A549 treated with CpdA at 1 μM for 4 hours (cell line): ENCODE results near the gene TMEM187. TPM values are rescaled to one million over a fixed set of nuclear protein-coding genes. Genes with fewer than 3 reads are reported as not detected.

ENCODE experiments used
- total RNA-seq: library from RNA; stranded (reverse); fragments of 200-300 nt; extraction: Qiagen RNA extraction; gene quantifications from 5 replicates; pipeline ENCODE4 v1.2.3, GENCODE V29; 2022; ENCODE audit warnings: low read depth

TMEM187 gene, protein sequence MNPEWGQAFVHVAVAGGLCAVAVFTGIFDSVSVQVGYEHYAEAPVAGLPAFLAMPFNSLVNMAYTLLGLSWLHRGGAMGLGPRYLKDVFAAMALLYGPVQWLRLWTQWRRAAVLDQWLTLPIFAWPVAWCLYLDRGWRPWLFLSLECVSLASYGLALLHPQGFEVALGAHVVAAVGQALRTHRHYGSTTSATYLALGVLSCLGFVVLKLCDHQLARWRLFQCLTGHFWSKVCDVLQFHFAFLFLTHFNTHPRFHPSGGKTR
- 3.4 to 8.9 TPM (median 5.1 TPM) in 5 replicates for total RNA-seq

DNA sequence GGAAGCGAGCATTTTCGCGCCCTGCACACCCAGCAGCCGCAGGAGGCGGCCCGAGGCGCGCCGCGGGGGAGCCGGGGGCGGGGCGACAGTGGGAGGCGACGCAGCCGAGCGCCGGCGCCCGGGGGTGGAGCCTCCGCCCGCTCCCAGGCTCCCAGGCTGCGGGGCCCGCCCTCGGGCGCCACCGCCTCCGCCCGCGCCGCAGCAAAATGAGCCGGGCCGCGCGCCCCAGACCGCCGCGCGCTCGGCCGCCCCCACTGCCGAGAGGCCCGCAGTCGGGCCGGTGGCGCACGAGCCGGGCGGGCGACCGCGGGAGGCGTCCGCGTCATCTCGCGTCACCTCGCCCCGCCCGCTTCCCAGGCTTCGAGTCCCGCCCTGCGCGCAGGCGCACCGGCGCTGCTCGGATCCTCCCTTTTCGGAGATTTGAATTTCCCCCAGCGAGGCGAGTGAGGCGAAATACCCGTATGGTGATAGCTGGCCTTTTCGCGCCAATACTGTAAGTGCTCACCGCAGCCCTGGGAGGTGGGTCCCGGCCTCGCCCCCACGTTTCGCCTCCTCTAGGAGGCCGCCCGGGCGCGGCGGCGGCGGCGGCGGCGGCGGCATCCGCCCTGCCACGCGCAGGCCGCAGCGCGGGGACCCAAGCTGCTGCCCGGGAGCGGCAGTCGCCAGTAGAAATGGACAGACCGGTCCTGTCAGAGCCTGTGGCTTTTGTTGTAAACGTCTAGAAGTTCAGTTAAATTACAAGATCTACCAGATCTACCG lies at the start of gene TMEM187:
TSS of gene TMEM187 (plus strand) at position 387 of the 759 bp plus-strand sequence. CDS start 9,309 bp downstream, outside the sequence.

DNA sequence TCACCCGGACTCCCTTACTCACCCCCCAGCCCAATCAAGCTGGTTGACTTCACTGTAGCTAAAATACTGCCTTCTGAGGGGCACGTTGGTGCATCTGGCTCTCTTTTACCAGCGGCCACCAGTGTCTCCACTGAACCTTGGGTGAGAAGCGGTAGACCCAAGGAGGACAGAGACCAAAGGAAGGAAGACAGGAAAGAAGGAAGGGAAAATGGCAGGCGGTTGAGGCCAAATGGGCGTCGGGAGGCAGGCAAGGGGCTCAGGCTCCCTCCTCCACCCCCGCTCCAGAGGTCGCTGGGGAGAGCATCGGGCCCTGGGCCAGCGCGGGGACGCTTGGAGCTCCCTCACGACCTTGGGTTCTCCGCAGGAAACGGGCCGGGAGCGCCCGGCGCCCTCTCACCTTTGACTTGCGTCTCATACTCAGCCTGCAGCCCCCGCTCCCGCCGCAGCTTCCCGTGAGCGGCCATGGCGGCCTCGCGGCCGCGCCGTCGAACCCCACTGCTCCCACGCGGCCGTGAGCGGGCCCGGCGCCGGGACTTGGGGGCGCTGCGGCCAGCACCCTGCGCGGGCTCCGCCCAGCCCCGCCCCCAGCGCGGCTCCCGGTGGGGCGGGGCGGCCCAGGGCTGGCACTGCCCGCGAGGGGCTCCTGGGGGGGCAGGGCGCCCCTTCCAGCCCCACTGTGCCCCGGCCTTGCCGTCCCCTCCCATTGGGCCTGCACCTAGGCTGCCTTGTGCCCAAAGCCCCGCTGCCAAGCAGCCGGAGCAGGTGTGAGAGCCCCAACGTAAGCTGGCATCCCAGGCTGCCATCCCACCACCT lies 46.6 kb upstream of the TMEM187 start, which contains the start of gene ARHGAP4:
TSS of gene ARHGAP4 (minus strand) at position 526 of the 813 bp plus-strand sequence. CDS start at position 464, 62 bp downstream.

DNA sequence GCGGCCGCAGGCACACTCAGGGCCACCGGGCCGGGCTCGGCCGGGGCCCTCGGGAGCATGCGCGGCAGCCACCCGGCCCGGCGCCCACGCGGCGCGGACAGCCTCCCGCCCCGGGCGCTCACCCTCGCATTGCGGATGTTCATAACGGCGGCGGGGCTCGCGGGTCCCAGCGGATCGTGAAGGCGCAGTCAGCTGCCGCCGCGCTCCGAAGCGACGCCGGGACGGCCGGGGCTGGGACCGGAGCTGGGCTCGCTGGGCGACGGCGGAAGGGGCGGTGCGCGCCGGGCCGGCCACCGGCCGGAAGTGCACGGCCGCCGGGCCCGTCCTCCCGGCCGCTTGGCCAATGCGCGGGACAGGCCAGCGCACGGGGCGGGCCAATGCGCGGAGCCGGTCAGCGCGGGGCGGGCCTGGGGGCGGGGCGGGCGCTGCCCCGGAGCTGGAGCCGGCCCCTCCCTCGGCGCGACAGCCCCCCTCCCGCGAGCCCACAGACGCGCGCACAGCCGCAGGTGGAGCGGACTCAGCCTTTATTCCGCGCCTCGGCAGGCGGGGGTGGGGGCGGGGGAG lies 37.7 kb upstream of the TMEM187 start, which contains the start of gene NAA10:
TSS of gene NAA10 (minus strand) at position 276 of the 564 bp plus-strand sequence. CDS start at position 143, 133 bp downstream.

DNA sequence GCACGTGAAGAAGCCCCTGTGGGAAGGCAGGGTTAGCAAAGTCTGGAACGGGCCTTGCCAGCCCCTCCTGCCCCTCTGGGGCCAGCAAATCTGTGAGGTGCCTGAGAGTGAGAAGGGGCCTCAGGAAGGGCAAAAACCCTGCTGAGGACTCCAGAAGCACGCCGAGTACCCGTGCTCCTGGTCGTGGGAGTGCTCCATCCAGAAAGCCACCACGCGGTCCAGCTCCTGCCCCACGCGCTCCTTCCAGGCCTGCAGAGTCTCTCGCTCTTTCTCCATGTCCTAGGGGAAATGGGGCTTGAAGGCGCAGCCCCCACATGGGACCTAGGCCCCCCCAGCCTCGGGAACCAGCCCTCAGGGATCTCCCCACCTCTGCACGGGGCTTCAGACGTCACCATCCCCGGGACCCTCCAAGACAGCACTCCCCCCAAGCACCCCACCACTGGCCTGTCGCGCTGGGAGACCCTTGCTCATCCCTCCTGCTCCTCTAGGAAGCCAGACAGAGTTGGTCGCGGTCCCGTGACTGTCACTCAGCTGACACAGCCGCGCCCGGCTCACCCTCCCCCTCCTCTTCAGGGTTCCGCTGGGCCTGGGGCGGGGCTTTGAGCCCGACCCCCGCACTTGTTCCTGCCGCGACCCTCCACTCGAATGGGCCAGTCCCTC lies 28.3 kb upstream of the TMEM187 start, which contains the start of gene RENBP:
TSS of gene RENBP (minus strand) at position 504 of the 660 bp plus-strand sequence. CDS start at position 471, 33 bp downstream.

DNA sequence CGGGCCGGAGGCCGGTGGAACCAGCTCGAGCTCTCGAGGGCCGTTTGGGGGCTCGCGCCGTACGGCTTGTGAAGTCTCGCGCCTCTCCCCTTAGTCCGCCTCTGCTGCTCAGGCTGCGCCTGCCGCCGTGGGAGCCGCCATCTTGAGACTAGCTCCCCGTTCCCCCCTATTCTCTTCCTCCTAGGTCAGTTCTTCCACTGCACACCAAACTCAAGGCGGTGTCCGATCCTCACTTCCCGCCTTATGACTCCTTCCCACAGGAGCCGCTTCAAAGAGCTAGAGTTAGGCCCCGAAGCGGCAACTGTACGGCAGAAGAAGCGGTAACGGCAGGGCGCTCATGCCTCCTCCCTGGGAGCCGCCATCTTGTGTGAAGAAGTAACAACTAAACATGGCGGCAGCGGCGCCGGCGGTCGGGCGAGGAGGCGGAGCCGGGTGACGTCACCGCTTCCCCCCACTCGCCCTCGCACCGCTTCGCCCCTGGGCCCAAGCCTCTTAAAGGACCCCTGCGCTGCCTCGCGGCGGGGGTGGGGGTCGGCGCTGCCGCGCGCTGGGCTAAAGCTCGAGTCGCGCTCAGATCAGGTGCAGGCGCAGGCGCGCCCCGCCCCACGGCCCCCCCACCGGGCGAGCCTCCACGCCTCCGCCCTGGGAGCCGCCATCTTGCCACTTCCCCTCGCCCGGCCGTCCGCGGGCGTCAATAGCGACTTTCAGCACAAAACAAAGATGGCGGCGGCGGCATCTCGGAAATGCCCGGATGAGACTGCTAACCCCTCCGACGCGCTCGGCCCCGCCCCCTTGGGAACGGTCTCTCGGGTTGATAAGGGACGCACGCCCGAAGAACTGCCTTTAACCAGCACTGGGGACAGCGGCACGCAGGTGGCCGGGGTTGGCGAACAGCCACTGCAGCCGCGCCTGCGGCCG lies 845 bp upstream of the TMEM187 start, which contains the start of gene HCFC1:
TSS of gene HCFC1 (minus strand) at position 369 of the 918 bp plus-strand sequence. CDS start 978 bp downstream, outside the sequence.

DNA sequence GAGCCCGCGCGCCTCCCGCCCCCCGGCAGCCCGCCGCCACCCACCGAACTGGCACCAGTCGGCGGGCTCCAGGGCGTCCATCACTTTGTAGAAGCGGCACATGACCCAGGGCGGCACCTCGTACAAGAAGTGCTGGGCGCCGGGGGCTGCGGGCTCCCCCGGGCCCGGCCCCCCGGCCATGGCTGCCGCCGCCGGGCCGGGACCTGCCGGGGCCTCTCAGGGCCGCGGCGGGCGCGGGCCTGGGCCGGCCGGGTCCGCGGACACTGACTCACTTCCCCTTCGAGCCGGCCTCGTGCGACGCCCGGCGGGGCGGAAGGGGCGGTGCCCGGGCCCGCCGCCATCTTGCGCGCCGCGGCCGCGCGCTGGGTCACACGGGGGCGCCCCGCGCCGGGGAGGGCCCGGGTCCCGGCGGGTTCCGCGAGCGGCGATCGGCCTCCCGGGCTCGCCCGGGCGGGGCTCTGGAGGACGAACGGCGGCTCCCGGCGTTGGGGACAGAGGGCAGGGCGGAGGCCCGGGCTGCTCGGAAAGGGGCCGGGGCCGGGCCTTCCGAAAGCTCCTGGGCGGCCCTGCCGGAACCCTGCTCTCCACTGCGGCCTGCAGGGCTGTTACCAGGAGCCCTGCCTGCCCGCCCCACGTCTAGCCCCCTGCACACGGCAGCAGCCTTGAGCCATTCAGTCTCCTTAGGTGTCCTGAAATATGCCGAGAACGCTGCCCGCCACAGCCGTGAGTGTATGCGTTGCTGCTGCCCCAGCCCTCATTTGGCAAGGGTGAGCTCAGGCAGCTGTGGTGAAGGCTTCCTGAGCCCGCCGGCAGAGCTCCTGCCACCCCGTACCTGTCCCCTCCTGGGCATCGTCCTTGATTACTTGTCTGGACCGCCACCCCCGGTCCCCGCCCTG lies 47.3 kb downstream of the TMEM187 start, which contains the start of gene IRAK1:
TSS of gene IRAK1 (minus strand) at position 270 of the 896 bp plus-strand sequence. CDS start at position 180, 90 bp downstream.

Other genes starting within 250 kb of the TMEM187 start
- 359 to 414 TPM (median 373 TPM) in 5 replicates for gene BCAP31, start 248.4 kb upstream of the TMEM187 start, total RNA-seq
- gene ABCD1, start 247.9 kb upstream of the TMEM187 start, total RNA-seq, result 2.0 to 4.1 TPM (median 3.8 TPM) in 5 replicates
- 3.0 to 4.1 TPM (median 3.7 TPM) in 5 replicates for gene PLXNB3, start 208.5 kb upstream of the TMEM187 start, total RNA-seq
- 0.07 to 0.10 TPM in 2 of 5 replicates, not detected in the others for gene SRPK3, start 191.7 kb upstream of the TMEM187 start, total RNA-seq
- 57.5 to 63.5 TPM (median 61.5 TPM) in 5 replicates for gene IDH3G, start 178.4 kb upstream of the TMEM187 start, total RNA-seq
- gene SSR4, start 178.1 kb upstream of the TMEM187 start, total RNA-seq, result 364 to 443 TPM (median 420 TPM) in 5 replicates
- 2.7 to 3.5 TPM (median 3.0 TPM) in 5 replicates for gene PDZD4, start 142.2 kb upstream of the TMEM187 start, total RNA-seq
- gene L1CAM, start 86.6 kb upstream of the TMEM187 start, total RNA-seq, result 19.6 to 26.8 TPM (median 21.1 TPM) in 5 replicates
- 0.07 to 0.12 TPM in 2 of 5 replicates, not detected in the others for gene AVPR2, start 68.1 kb upstream of the TMEM187 start, total RNA-seq
- 0.75 to 2.2 TPM (median 1.6 TPM) in 5 replicates for gene ARHGAP4, start 46.5 kb upstream of the TMEM187 start, total RNA-seq
- gene NAA10, start 37.7 kb upstream of the TMEM187 start, total RNA-seq, result 208 to 230 TPM (median 214 TPM) in 5 replicates
- gene RENBP, start 28.1 kb upstream of the TMEM187 start, total RNA-seq, result 0.11 to 0.24 TPM (median 0.14 TPM) in 5 replicates
- 36.3 to 45.1 TPM (median 40.5 TPM) in 5 replicates for gene HCFC1, start 936 bp upstream of the TMEM187 start, total RNA-seq
- 185 to 227 TPM (median 213 TPM) in 5 replicates for gene IRAK1, start 47.1 kb downstream of the TMEM187 start, total RNA-seq
- 17.0 to 20.7 TPM (median 20.1 TPM) in 5 replicates for gene MECP2, start 125.0 kb downstream of the TMEM187 start, total RNA-seq
- gene OPN1LW, start 171.5 kb downstream of the TMEM187 start, total RNA-seq, result not detected in 5 replicates
- gene OPN1MW, start 209.8 kb downstream of the TMEM187 start, total RNA-seq, result not detected in 5 replicates
- not detected in 5 replicates for gene OPN1MW2, start 247.0 kb downstream of the TMEM187 start, total RNA-seq